Uterus (tissue), 2 donors: Measurements from ENCODE around the gene SMARCAD1.

ENCODE experiments used
- CTCF ChIP-seq, 4 experiments: fragments of 200-600 bp in 2 of 4; fragments of 450-650 bp in 2 of 4; sonication (generic) in 2 of 4; IDR thresholded peaks; one replicate each; pipeline ENCODE4 v1.5.1; 2016 to 2019; ENCODE audit warnings: antibody characterized with exemption in 4 of 4, mild to moderate bottlenecking in 2 of 4, moderate library complexity in 1 of 4
- POLR2A ChIP-seq, 2 donors: fragments of 450-650 bp; IDR thresholded peaks; one replicate each; pipeline ENCODE4 v1.6.1; 2016; ENCODE audit warnings: antibody characterized with exemption in 2 of 2, mild to moderate bottlenecking in 1 of 2, moderate library complexity in 1 of 2

GRCh38 chr4:94216394-94216793 lies 8.7 kb downstream of the SMARCAD1 start:
- TF ChIP-seq CTCF (IDR thresholded peaks at IDR 0.05) (no peak), POLR2A (IDR thresholded peaks at IDR 0.05) (no peak)
